MM.1S (cell line): ENCODE data around the gene TM7SF3.

Source experiments
- DNase-seq: peaks from one replicate; pipeline ENCODE4 v3.0.0-alpha.2; 2015
- H2AFZ ChIP-seq: fragments of 300-600 bp; sonication (generic); 2 replicates; pipeline ENCODE4 v1.6.0; 2016; ENCODE audit warnings: antibody characterized with exemption, low read length
- H3F3A ChIP-seq: fragments of 300-600 bp; sonication (generic); 2 replicates; pipeline ENCODE4 v1.6.1; 2016; ENCODE audit warnings: mild to moderate bottlenecking, antibody characterized with exemption, low read length, moderate library complexity, mixed read lengths; ENCODE audit not compliant: insufficient read depth
- H3K27ac ChIP-seq: fragments of 300-600 bp; sonication (generic); 2 replicates; pipeline ENCODE4 v1.5.1; 2016; ENCODE audit warnings: mild to moderate bottlenecking, low read length
- H3K27me3 ChIP-seq: fragments of 300-600 bp; sonication (generic); replicated peaks from 2 replicates; pipeline ENCODE4 v1.6.0; 2016; ENCODE audit warnings: low read length; ENCODE audit not compliant: insufficient read depth
- H3K36me3 ChIP-seq: fragments of 300-600 bp; sonication (generic); replicated peaks from 2 replicates; pipeline ENCODE4 v1.6.1; 2016; ENCODE audit warnings: mild to moderate bottlenecking, low read length, mixed read lengths; ENCODE audit not compliant: insufficient read depth
- H3K4me1 ChIP-seq: fragments of 300-600 bp; sonication (generic); 2 replicates; pipeline ENCODE4 v1.6.1; 2016; ENCODE audit warnings: low read length, mixed read lengths
- H3K4me2 ChIP-seq: fragments of 300-600 bp; sonication (generic); 2 replicates; pipeline ENCODE4 v1.6.0; 2016; ENCODE audit warnings: low read depth, low read length
- H3K4me3 ChIP-seq: fragments of 300-600 bp; sonication (generic); 2 replicates; pipeline ENCODE4 v1.5.1; 2016; ENCODE audit warnings: low read length, mixed read lengths
- H3K79me2 ChIP-seq: fragments of 300-600 bp; sonication (generic); 2 replicates; pipeline ENCODE4 v1.6.1; 2016; ENCODE audit warnings: mixed run types, low read length, mixed read lengths
- H3K9ac ChIP-seq: fragments of 300-600 bp; sonication (generic); 2 replicates; pipeline ENCODE4 v1.6.1; 2016; ENCODE audit warnings: low read length, mixed read lengths
- H3K9me2 ChIP-seq: fragments of 300-600 bp; sonication (generic); replicated peaks from 2 replicates; pipeline ENCODE4 v1.6.1; 2016; ENCODE audit warnings: mild to moderate bottlenecking, low read length, mixed read lengths; ENCODE audit not compliant: insufficient read depth
- H3K9me3 ChIP-seq: fragments of 300-600 bp; sonication (generic); replicated peaks from 2 replicates; pipeline ENCODE4 v1.6.1; 2016; ENCODE audit warnings: mild to moderate bottlenecking, low read length, mixed read lengths; ENCODE audit not compliant: insufficient read depth
- H4K20me1 ChIP-seq: fragments of 300-600 bp; sonication (generic); 2 replicates; pipeline ENCODE4 v1.6.1; 2016; ENCODE audit warnings: mild to moderate bottlenecking, low read length, moderate library complexity, mixed read lengths; ENCODE audit not compliant: insufficient read depth
- CTCF ChIP-seq: fragments of 300-600 bp; sonication (generic); IDR thresholded peaks from 2 replicates; pipeline ENCODE4 v1.5.1; 2016; ENCODE audit warnings: antibody characterized with exemption, low read length, mixed read lengths
- EZH2 ChIP-seq: fragments of 300-600 bp; sonication (generic); optimal IDR thresholded peaks from 2 replicates; pipeline ENCODE3; 2017; ENCODE audit warnings: low read depth, mild to moderate bottlenecking, antibody characterized with exemption, low read length, mixed read lengths
- EZH2phosphoT487 ChIP-seq: fragments of 300-600 bp; sonication (generic); IDR thresholded peaks from 2 replicates; pipeline ENCODE4 v1.6.1; 2018; ENCODE audit warnings: antibody characterized with exemption, low read length

The TM7SF3 gene

DNA sequence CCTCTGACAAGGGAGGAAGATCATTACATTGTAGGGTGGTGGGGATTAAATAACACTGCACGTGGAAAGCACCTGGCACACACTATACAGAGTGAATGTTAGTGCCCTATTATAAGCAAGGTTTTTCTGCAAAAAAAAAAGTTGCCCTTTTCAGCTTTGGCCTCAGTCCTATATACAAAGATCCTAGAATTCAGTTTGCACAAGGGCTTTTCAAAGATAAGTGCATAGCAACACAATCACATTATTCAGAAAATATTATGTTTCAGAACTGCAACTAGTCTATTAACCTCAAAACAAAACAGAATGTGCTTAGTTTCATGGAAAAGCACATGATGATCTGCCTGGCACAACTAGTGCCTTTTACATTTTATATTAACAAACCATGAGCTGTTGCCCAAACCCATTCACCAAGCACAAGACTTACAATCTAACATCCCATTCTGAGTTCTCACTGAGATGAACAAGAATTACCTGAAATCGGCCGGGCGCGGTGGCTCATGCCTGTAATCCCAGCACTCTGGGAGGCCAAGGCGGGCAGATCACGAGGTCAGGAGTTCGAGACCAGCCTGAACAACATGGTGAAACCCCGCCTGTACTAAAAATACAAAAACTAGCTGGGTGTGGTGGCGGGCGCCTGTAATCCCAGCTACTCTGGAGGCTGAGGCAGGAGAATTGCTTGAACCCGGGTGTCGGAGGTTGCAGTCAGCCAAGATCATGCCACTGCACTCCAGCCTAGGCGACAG is 1.8 kb downstream of the TM7SF3 start:
- no peaks in the 10 kb centered on the region for H4K20me1 ChIP-seq

GRCh38 chr12:27009881-27010301 is 4.3 kb downstream of the TM7SF3 start:
- H3K27ac ChIP-seq: no peak overlapping the region
- no peak overlapping the region for H2AFZ ChIP-seq
- no peak overlapping the region for H3K9ac ChIP-seq
- peaks cover 13% of the 10 kb centered on the region for H3K4me1 ChIP-seq
- H3K79me2 ChIP-seq: peaks cover 52% of the 10 kb centered on the region
- H3K27me3 ChIP-seq: no peaks in the 10 kb centered on the region
- no peaks in the 10 kb centered on the region for H4K20me1 ChIP-seq
- no peaks in the 10 kb centered on the region for H3K9me2 ChIP-seq
- H3K4me2 ChIP-seq: no peak overlapping the region
- H3K36me3 ChIP-seq: no peaks in the 10 kb centered on the region
- DNase-seq: no peak
- TF ChIP-seq CTCF (no peak), EZH2phosphoT487 (no peak), EZH2 (no peak)
- peaks cover 6% of the 10 kb centered on the region for H3F3A ChIP-seq
- H3K9me3 ChIP-seq: no peaks in the 10 kb centered on the region
- no peak overlapping the region for H3K4me3 ChIP-seq

More for the DNA sequence above, 1.8 kb downstream of the TM7SF3 start:
- TF ChIP-seq EZH2: no peak
- TF ChIP-seq EZH2phosphoT487: no peak
- no peak for TF ChIP-seq CTCF
- H3F3A ChIP-seq: peaks cover 13% of the 10 kb centered on the region
- no peak overlapping the region for H3K9ac ChIP-seq
- DNase-seq: no peak
- H2AFZ ChIP-seq: no peak overlapping the region
- H3K4me3 ChIP-seq: no peak overlapping the region
- H3K9me2 ChIP-seq: no peaks in the 10 kb centered on the region
- H3K36me3 ChIP-seq: no peaks in the 10 kb centered on the region
- H3K9me3 ChIP-seq: no peaks in the 10 kb centered on the region
- H3K27me3 ChIP-seq: no peaks in the 10 kb centered on the region
- no peak overlapping the region for H3K27ac ChIP-seq
- peaks cover 43% of the 10 kb centered on the region for H3K79me2 ChIP-seq
- no peak overlapping the region for H3K4me2 ChIP-seq
- peaks cover 23% of the 10 kb centered on the region for H3K4me1 ChIP-seq

DNA sequence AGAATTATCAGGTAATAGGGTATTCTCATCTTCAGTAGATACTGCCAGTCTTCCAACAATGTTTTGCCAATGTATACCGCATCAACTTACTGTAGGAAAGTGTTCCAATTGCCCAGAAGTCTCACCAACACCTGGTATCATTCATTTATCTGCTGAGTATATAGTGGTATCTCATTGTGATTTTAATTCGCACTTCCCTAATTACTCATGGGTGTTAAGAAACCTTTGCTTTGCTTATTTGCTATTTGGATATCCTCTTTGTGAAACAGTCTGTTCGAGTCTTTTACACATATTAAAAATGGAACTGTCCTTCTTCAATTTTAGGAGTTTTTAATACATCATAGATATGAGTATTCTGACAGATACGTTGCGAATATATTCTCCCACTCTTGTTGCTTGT is 6.1 kb downstream of the TM7SF3 start:
- peaks cover 3% of the 10 kb centered on the region; the same call in 1 of the 2 replicates for H3K4me1 ChIP-seq
- no peak overlapping the region for H3K4me3 ChIP-seq
- no peak overlapping the region for H2AFZ ChIP-seq
- no peak overlapping the region for H3K9ac ChIP-seq
- H3K36me3 ChIP-seq: no peaks in the 10 kb centered on the region
- H3K27ac ChIP-seq: no peak overlapping the region
- H3K79me2 ChIP-seq: peaks cover 50% of the 10 kb centered on the region
- H3K9me3 ChIP-seq: no peaks in the 10 kb centered on the region
- no peaks in the 10 kb centered on the region for H3K9me2 ChIP-seq
- no peak for DNase-seq
- H3F3A ChIP-seq: no peaks in the 10 kb centered on the region
- no peak for TF ChIP-seq EZH2
- TF ChIP-seq CTCF: no peak
- no peak for TF ChIP-seq EZH2phosphoT487
- no peak overlapping the region for H3K4me2 ChIP-seq
- H3K27me3 ChIP-seq: no peaks in the 10 kb centered on the region
- no peaks in the 10 kb centered on the region for H4K20me1 ChIP-seq
